Occipital lobe (tissue), 2 donors: ENCODE data around the gene MYO1E. TPM values are rescaled to one million over a fixed set of nuclear protein-coding genes. Genes with fewer than 3 reads are reported as not detected.

Experiments
- DNase-seq: peaks from one replicate; lab custom pipeline; 2025; lab: John Stamatoyannopoulos, UW
- total RNA-seq: library from RNA; depleted of rRNA; stranded (reverse); fragments of >200 nt; gene quantifications from one replicate; pipeline ENCODE4 v1.2.3, GENCODE V29; 2014

MYO1E gene
- total RNA-seq, 1 donor from 2014 or later = 31.2 TPM

DNA sequence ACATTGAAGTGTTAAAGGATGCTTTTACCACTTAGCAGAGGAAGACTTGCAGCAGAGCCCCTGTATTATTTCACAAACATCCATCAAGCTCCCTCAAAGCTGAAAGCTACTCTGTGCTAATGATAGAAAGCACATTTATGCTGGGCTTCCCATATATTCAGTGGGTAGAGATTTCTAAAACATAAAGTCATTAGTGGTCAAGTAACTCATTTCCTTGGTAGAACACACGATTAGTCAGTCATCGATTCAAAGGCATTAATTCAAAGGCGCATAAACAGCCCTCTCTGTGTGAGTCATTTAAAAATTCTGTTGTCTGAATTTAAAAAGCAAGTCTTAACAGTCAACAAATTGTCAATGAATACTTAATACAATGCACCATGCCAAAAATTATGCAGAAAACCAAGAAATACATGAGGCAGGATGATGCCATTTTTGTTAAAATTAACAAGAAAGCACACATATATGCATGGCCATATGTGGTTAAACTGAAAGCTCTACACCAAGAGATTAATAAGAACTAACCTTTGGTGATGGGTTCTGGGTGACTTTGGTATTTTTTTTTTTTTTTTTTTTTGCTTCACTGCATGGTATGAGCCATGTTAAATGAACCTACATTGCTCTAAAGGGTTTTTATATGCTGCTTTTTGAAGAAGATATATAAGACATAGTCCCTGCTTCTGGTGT, 104.4 kb downstream of the MYO1E start:
- DNase-seq = no peak

DNA sequence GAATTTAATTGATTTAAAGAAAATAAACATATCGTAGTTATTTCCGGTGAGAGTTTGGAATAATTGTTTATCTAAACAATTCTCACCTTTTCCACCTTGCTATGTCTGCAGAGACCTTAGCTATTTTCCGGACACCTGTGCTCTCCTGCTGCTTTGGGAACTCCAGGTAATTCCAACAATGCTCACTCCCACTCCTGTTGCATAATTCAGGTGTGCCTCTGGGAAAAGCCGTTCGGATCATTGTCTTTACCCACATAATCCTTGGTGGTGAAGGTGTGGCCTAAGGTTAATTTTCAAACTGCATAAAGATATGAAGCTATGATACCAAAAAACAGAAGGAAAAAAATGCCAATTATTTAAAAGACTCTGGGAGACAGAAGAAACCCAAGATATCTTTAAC, 106.6 kb downstream of the MYO1E start:
- DNase-seq = no peak

DNA sequence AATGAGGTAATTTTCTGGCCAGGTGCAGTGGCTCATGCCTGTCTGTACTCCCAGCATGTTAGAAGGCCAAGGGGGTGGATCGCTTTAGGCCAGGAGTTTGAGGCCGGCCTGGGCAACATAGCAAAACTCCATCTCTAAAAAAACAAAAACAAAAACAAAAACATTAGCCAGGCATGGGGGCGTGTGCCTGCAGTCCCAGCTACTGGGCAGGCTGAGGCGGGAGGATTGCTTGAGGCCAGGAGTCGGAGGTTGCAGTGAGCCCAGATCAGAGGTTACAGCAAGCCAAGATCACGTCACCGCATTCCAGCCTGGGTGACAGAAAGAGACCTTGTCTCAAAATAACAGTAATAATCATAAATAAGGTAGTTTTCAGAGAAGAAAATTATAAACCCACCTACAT, 110.4 kb downstream of the MYO1E start:
- DNase-seq = no peak

DNA sequence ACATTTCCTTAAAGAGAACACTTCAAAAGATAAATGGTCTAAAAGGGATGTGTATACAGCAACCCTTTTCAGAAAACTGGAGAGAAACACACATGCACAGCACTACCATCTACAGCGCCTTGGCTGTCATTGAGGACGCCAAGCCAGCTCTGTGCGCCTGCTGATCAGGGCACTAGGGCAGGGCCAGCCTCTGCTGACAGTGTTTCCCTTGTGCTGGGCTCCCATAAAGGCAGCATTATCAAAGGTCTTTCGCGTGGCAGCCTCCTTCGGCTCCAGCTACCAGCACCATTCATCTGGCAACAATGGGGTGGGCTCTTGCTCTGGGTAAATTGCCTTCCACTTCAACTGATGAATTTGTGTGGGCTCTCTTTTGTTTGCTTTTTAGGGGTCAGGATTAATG, 112.6 kb downstream of the MYO1E start:
- DNase-seq = peak; percentile 74

DNA sequence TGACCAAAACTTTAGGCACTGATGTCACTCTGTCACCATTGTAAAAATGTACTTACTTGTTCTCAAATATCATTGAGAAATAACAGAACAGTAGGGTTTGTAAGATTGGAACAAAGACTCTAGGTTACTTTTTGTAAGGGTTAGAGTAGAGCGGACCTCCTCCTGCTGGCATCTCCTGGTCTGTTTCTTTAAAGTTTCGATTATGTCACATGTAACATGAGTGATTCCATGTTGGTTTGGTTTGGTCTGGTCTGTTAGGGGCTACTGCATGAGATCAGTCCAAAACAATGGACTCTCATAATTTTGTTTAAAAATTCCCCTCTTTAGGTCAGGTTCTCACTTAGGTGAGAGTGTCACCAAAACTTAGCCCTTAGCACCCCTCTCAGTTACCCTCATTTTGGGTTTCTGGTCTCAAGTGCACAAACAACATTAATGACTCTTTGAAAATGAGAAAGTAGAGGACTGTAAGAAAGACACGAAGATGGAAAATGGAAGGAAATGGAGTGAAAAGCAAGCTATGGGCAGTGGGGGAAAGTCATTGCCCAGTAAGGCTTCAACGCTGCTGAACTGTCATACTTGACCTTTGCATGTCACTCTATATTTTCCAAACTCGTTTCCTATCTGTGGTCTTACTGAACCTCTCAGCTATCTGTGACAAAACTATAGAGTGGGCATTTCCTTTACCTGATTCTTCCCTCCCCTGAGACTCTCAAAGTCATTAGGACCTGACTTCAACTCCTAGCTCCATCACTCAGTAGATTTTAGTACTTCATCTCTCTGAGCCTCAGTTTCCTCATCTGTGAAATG, 113.3 kb downstream of the MYO1E start:
- no peak for DNase-seq

DNA sequence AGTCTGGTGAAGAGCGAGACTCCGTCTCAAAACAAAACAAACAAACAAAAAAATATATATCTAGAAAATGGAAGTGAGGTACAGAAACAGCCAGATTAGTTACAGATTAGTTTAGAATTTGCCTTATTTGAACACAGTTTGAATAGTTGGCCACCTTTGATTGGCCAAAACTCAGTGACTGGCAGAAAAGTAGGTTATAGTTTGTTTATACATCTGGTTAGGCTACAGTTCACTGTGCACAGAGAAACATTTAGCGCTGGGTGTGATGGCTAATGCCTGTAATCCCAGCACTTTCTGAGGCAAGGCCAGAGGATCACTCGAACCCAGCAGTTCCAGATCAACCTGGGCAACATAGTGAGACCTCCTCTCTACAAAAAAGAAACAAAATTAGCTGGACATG, 114.4 kb downstream of the MYO1E start:
- DNase-seq = no peak

DNA sequence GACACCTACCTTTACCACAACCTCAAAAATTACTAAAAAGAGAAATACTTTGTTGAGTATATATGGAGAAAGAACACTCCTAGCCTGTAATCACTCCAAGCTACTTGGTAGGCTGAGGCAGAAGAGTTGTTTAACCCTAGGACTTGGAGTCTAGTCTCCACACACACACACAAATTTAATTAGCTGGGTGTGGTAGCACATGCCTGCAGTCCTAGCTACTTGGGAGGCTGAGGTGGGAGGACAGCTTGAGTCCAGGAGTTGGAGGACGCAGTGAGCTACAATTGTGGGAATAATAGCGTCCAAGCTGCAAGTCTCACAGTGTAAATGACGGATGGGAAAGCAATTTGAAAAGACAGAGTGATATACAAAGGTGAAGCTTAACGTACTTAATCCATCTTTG, 115.5 kb downstream of the MYO1E start:
- no peak for DNase-seq

DNA sequence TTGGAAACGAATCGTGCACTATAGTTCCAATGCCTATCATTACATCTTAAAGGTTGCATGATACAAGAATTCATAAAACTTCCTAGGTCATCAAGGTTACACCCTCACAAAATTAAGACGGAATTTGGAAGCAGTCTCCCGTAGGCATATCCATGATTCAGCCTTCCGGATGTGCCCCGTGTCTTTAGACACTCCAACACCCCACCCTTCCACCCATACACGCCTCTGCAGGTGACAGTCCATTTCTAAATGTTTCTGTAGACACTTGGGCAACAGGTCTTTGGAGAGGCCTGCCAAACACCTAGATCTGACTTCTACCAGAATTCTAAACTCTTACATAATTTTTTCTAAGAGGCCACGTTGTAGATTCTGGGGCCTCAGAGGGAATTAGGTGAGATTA, 116.2 kb downstream of the MYO1E start:
- DNase-seq = no peak

DNA sequence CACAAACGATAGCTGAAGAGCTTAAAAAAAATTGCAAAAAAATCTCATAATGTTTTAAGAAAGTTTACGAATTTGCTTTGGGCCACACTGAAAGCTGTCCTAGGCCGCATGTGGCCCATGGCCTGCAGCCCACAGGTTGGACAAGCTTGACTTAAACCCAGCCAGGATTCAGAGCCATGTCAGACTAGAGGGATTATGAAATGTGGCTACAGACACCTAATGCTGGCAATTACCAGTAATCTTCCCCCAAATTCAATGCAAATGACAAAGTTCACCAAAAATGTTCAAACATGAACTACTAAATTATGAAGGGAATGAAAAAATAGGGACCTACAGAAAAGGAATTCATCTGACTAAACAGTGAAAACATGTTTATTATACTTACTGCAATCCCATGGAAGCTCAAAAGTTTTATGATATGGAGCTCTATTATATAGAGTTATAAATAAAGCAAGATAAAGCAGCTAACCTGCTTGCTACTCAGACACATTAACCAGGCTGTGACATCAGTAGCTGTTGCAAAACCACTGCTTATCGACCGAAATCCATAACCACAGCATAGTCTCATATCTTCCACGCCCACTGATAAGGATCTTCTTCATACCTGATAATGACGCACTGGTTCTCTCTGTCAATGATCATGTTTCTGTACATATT, 116.9 kb downstream of the MYO1E start:
- DNase-seq = no peak

DNA sequence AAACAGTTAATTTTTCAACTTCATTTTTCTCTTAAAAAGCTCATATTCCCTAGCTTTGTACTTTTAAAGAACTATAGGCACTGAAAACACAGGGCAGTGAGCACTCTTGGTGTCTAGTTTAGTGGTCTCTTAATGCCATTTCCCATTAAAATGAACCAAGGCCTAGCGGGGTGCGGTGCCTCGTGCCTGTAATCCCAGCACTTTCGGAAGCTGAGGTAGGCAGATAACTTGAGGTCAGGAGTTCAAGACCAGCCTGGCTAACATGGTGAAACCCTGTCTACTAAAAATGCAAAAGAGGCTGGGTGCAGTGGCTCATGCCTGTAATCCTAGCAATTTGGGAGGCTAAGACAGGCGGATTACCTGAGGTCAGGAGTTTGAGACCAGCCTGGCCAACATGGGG, 120.5 kb downstream of the MYO1E start:
- no peak for DNase-seq

DNA sequence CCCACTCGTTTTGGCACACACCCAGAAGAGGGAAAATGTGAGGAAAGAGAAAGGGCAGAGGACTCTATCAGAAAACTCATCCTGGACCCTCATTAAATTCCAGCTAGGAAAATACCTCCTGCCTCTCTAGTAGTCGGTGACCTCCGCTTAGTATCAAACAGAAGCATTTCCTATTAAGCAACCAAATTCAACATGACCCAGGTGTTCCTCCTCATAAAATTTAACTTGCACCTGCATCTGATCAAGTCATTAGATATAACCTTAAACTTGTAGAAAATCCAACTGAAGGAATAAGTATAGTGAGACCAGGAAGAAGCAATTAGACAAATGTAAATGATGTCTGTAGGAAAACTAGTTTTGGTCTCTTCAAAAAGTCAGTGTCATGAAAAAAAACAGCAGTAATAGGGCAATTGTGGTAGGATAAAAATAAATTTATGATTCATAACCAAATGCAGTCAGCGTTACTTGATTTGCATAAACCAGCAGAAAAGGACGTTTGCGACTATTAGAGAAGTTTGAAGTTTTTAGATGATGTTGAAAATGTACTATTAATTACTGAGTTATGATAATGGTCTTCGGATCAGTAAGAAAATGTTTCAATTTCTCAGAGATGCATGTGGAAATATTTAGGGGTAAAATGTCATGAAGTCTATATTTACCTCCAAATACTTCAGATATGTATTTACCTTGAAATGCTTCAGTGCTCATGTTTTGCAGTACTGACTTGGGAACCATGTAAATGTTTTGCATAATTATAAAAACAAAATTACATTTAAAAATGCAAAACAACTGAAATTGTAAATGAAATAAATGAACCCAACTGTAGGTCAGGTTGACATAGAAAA, 121.4 kb downstream of the MYO1E start:
- no peak for DNase-seq

DNA sequence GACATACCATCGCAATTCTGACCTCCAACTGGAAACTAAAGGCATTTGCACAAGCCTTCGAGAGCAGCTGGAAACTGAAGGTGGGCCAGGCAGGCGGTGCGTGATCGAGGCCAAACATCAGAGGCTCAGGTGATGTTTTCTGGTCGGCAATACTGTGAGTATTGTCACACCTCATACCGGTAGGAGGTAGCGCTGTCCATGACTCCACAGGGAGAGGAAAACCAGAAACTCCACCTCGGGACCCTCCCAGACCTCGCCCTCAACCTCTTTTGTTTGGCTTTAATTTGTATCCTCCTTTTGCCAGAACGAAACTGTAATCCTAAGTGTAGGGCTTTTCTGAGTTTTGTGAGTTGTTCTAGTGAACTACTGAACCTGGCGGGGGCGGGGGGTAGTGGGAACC, 122.4 kb downstream of the MYO1E start:
- DNase-seq = no peak

DNA sequence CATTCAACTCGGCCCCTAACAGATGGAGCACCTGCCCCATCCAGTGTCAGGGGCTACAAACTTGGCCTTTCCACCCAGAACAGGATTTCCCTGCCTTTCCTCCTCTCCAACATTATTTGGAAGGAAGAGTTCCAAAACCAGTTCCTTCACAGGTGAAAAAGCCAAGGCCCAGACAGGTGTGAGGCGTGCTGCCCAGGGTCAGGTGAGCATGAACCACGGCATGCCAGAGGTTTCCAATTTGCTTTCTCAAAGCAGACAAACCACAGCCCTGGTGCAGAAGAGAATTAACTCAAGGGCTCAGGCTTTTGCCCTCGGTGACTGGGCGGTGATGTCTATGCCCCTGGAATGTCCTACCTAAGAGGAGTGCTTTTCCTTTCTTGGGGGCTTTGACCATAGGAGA, 122.9 kb downstream of the MYO1E start:
- DNase-seq = no peak

DNA sequence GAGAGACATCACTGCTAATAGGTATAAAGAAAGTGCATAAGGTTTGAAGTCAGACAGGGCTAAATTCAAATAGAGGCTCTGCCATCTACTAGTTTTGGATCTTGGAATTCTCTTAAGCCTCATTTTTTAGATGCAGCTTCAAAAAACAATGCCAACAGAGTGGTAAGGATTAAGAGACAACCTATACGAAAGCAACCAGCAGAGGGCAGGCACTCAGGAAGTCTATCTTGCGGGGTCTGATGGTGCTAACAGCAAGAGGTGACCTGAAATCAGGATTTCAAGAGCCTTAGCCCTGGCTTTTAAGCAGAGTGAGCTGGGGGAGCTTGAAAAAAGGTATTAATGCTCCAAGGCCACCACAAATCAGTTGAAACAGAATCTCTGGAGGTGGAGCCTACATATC, 125.3 kb downstream of the MYO1E start:
- DNase-seq = peak; percentile 3

DNA sequence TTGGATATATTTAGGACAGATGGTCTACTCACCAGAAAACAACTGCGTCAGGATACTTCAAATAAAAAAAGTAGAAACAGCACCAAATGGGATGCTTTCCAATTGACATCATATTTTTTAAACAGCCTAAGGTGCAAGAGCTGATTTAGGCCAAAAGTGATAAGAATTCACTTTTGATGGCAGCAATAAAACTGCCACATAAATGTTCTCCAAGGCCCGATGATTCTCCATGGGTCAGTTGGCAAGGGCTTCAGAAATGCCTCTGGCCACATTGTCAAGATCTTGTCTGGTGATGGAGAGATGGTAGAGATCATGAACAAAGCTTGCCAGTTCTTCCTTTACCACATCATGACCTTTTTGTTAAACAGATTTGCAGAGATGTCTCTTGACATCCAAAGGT, 127.1 kb downstream of the MYO1E start:
- no peak for DNase-seq

DNA sequence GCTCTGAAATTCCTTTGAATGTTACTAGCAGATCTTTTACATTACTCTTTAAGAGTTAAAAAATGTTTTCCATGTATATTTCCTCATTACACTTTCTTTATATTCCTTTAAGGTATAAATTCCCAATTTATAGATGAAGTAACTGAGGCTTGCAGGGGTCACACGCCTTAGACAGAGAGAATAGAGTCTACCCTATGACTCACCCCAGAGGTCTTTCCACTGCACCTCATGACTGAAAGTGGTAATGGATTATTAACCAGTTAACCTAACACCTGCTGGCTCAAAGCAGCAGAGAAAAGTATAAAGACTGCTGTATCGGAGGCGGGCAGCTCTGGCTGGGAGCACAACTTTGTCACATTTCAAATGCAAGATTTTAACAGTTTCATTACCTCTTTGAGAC, 128.3 kb downstream of the MYO1E start:
- no peak for DNase-seq

DNA sequence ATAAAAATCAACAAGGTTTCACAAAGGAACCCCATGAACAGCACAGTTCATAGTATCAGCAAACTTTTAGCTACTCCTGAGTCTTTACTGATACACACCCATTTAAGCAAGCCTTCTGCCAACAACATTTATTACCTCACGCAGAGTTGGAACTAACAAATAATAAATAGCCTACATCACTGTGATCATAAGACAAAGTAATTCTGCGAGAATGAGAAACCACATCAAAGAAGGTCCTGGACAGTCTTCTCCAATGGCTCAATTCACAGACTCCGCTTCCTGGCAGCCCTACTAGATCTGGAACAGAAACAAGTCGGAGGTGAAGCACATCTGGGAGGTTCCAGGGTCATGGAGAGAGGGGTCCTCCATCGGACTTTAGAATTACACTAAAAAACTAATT, 129.0 kb downstream of the MYO1E start:
- no peak for DNase-seq

DNA sequence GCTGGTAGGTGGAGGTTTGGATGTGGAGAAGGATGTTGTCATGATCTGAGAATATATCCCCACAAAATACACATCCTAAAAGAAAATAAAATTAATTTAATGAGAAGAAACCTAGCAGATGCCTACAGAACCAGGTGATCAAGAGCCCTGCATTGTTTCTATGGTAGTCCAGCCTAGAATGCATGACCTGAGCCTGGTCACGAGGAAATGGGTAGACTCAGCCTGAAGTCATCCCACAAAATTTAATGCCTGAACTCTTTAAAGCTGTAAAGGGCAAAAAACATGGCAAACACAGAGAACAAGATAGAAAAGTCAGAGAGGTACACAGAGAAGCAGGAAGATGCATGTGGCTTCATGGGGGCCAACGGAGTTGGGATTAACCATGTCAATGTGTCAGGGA, 130.0 kb downstream of the MYO1E start:
- DNase-seq = no peak

DNA sequence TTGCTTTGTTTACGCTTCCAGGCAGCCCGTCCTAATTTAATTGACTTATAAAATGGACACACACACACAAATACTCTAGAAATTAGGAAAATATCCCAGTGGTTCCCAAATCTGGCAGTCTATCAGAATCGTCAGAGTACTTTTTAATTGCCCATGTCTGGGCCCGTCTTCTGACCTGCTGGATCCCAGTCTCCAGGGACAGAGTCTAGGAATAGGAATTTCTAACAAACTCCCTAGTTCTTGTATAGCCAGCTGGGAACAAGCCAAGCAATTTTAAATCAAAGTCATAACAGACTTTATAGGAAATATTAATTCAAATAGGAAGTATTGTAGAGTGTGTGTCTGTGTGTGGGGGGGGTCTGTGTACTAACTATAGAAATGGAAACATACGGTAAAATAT, 132.6 kb downstream of the MYO1E start:
- no peak for DNase-seq

DNA sequence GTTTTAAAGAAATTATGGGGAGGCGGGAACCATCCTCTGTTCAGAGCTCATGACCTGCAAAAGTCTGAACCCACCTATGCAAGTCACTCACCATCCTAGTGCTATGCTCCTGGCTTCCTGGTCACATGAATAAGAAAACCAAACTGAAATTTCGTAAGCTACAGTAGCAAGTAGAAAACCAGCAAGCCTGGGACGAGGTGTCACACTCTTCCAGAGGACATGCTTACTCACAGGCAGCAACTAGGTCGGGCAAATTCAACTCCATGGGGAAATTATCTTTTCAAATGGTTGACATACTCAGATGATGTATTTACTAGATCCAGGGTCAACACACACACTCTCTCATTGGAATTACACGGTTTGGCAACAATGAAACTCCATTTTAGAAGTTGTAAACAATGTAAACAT, 134.7 kb downstream of the MYO1E start:
- no peak for DNase-seq

DNA sequence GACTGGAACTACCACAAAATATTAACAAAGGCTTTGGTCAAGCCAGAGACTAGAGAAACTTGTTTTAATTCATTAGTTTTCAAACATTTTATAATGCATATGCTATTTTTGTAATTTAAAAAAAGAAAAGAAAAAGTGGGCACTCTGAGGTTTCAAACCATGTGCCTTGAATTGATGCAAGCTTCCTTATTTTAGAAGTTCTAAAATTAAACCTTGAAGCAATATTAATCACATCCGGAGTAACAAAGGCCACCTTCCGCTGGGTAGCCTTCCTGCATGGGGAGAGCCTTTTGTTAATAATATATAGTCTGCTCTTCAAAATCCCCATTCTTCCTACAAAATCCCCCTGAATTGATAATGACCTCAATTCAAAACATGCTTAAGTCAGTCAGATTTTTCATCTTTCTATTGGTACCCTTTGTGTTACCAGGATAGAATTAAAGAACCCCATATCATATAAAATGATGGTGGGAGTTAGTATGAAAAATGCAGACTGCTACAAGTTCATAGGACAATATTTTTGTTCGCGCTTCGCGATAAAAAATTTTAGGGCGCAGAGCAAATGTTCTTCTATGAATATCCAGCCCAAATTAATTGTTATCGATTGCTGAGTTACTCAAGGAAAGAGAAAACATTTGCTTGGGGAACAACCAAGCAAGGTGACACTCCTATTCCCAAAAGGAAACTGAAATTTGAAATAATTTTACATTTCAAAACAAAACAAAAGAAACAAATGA, 135.4 kb downstream of the MYO1E start:
- no peak for DNase-seq
